D341Med (cell line): ENCODE results near the gene RASA2.

ENCODE experiments used
- DNase-seq: peaks from one replicate; pipeline ENCODE4 v3.0.0; 2012; ENCODE audit warnings: low spot score

RASA2 gene

GRCh38 chr3:141646760-141647561 is 160.1 kb downstream of the RASA2 start:
- DNase-seq = peak; percentile 60

DNA sequence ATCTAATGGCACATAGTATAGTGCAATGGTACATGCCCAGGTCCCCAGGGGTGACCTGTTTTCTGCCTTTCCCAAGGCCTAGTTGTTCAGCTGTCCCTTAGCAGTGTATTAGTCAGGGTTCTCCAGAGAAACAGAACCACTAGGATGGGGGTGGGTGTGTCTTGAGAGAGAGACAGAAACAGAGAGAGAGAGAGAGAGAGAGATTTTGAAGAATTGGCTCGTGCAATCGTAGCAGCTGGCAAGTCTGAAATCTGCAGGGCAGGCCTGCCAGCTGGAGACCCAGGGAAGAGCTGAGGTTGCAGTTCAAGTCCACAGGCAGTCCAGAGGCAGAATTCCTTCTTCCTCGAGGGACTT is 160.7 kb downstream of the RASA2 start:
- DNase-seq = no peak

- DNase-seq = no peak
These were observed 161.5 kb downstream of the RASA2 start for GRCh38 chr3:141648055-141648910.

- no peak for DNase-seq
These were observed 163.0 kb downstream of the RASA2 start for GRCh38 chr3:141649871-141650270.

DNA sequence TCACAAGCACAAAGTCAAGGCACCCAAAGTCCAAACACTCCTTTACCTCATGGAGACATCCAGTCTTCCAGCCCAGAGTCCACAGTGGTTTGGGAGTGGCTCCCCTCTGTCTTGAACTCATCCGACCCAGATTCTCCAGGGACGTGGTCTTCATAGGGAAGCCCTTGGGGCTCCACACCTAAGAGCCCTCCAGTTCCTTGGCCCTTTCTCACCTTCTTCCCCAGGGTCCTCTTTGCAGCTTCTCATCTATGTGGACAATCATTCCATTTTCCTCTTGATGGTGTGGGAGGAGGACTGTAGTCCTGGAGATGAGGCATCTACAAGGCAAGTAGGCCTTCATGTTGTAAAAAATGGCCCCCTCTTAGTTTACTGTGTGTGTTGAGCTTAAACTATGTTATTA is 164.0 kb downstream of the RASA2 start:
- DNase-seq = no peak

DNA sequence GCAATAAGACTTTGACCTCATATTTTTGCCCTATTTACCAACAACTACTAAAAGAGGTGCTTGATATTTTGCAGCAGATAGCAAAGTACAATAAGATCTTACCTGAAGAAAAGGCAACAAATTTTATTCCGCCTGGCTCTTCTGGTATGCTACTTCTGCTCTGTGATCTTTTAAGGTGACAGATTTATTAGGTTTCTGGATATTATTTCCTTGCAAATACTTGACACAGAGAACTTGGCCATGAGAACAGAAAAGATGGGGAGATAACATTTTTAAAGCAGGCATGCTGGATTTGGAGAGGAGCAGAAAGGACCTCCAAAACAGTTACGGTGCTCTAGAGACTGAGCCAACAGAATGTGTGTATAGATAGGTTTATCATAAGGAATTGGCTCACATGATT is 164.6 kb downstream of the RASA2 start:
- no peak for DNase-seq

DNA sequence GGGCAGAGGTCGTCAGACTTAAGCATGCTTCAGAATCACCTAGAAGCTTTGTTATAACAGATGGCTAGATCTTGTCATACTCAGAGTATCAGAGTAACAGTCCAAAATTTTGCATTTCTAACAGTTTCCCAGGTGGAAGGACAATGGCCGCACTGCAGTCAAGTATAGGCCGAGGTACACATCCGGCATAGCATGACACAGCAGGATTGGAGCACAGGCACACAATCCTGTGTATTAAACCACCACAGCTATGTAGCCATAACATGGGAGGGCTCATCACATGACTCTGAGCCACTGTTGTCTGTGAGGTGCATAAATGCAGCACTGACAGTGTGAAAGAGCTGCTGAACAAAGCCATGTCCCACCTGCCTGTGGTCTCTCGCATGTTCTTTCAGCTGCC is 165.5 kb downstream of the RASA2 start:
- no peak for DNase-seq

GRCh38 chr3:141653847-141654246 is 167.0 kb downstream of the RASA2 start:
- DNase-seq = no peak

DNA sequence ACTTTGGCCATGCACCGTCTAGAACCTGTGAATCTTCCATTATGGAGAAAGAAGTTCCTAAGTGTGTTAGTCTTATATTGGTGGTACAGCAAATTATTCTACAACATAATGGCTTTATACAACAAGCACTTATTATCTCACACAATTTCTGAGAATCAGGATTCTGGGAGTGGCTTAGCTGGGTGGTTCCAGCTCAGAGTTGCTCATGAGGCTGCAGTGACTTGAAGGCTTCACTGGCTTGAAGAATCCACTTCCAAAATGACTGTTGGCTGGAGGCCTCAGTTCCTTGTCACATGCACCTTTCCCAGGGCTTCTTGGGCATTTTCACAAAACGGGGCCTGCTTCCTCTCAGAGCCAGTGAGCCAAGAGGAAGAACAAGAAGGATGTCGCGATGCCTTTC is 169.0 kb downstream of the RASA2 start:
- DNase-seq = no peak

- no peak for DNase-seq
These were observed 169.9 kb downstream of the RASA2 start for GRCh38 chr3:141656771-141657170.

GRCh38 chr3:141657516-141657915 is 170.7 kb downstream of the RASA2 start:
- DNase-seq = no peak

- DNase-seq = peak; percentile 82
These were observed 173.2 kb downstream of the RASA2 start for GRCh38 chr3:141659821-141660613.

- no peak for DNase-seq
These were observed 173.8 kb downstream of the RASA2 start for GRCh38 chr3:141660614-141660947.

DNA sequence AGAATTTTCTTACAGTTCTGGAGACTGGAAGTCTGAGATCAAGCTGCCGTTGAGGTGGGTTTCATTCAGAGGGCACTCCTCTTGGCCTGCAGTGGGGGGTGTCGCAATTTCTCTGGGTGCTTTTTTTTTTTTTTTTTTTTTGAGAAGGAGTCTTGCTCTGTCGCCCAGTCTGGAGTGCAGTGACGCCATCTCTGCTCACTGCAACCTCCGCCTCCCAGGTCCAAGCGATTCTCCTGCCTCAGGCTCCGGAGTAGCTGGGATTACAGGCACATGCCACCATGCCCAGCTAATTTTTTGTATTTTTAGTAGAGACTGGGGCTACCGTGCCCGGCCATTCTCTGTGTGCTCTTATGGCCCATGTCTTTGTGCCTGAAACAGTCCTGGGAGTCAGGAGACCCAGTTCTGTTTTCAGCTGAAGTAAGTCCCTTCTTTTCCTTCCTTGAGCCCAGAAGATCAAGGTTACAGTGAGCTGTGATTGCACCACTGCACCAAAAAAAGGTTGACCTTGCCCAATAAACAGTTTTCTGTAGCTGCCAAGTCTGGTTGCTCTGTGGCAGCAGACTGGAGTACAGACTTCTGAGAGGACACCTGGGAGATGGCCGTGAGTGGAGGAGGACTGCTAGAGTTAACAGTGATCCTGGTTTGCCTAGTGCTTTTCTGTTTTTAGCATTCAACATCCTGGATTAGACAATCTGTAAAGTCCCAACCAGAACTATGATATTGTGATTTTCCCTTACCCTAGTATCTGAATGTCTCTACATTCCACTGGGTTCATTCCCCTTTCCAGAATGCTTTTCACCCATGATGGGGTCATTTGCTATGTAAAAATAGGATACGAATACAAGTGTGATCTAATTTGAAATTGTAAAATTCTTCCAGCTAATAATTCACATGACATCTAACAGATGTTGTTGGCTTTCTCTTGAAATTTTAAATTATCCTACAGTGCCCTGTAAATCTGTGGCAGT is 174.7 kb downstream of the RASA2 start:
- DNase-seq = no peak

DNA sequence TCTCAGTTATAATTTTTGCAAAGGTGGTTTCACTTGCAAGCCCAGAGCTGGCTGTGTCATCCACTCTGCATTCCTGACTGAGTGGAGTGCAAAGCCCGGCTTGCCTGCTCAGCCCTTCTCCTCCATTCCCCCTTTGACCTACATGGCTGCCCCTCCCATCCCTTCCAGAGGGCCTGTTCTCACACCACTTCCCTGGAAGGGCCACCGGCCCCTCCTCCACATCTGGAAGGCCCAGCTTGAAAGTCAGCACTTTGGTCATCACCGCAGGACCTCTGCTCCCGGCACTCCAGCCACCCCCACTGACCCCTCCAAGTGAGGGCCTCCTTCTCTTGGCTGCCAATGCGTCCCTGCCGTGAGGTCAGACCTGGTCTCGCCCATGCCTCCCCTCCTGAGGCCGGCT is 177.2 kb downstream of the RASA2 start:
- DNase-seq = no peak
